GM04504 (cell line): ENCODE measurements around the gene SLC26A4.
"Not testable (repeated sequence)": the region's sequence is repeated elsewhere in the genome, so short reads cannot be mapped to it uniquely, and the experiment has no call there.

Experiments
- DNase-seq: peaks from one replicate; pipeline ENCODE4 v3.0.0-alpha.2; 2012; ENCODE audit warnings: low read depth

The SLC26A4 gene

DNA sequence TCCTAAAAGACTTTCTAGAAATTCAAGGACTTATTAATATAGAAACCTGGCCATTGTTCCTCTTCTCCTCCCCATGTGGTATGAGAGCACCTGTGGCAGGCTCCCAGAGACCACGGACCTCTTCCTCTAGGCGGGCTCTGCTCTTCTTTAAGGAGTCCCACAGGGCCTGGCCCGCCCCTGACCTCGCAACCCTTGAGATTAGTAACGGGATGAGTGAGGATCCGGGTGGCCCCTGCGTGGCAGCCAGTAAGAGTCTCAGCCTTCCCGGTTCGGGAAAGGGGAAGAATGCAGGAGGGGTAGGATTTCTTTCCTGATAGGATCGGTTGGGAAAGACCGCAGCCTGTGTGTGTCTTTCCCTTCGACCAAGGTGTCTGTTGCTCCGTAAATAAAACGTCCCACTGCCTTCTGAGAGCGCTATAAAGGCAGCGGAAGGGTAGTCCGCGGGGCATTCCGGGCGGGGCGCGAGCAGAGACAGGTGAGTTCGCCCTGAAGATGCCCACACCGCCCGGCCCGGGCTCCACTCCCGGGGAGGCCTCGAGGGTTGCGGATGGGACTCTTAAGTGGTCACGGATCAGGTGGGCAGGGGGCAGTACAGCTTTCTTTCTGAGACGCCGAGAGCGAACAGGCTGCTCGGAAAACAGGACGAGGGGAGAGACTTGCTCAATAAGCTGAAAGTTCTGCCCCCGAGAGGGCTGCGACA, at the start of gene SLC26A4:
Gene SLC26A4, plus strand, starts transcription at position 448 of the 700 bp plus-strand sequence. CDS start 814 bp downstream, outside the sequence.
- no peak for DNase-seq

DNA sequence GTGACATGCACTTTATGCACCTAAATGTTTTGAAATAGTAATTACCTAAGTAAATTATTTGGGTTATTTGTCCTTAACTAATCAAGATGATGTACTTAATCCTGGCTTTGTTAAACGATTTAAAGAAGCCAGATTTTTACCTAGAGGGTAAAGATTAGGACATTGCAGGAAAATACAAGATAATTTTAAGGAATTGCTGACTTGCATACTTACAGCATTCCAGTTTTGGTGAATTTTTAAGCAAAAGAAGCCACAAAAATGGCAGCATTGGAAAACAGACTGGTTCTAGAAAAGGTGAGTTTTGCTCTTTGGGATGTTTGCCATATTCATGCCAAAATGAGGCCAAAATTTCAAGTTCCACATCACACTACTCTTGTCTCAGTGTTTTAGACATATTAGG, 47.2 kb upstream of the SLC26A4 start:
- no peak for DNase-seq

DNA sequence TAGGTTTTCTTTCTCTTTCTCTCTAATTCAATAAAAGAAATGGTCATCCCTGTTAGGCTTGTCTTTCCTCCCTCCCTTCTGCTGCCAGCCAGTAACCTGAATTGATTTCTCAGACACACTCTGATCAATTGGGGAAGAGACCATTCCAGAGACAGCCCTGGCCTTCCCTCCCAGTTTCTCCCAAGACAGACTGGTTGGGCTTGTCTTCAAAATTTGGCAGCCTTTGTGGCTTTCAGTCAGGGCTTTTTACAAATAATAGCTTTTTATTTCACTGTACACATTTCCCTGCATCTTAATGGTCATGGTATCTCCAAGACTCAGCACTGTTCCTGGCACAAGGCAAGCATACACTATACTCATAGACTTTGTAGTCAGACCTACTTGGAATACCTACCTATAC, 46.7 kb upstream of the SLC26A4 start:
- no peak for DNase-seq

DNA sequence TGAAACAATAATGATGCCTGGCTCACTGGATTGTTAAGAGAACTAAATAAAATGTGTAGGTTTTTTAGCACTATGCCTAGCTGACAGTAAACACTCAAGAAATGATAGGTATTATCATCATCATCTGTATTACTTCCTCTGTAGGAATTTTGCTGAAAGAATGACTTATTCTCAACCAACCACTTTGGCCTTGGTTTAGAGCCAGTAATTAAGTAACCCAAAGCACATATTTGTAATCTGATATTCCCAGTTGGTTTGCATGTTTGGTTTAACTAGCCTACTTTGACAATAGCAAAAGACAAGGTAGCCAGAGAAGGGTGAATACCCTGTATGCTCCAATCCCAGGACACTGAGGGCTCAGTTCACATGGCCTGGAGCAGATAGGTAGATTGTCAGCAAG, 46.2 kb upstream of the SLC26A4 start:
- peak; percentile 78 for DNase-seq

DNA sequence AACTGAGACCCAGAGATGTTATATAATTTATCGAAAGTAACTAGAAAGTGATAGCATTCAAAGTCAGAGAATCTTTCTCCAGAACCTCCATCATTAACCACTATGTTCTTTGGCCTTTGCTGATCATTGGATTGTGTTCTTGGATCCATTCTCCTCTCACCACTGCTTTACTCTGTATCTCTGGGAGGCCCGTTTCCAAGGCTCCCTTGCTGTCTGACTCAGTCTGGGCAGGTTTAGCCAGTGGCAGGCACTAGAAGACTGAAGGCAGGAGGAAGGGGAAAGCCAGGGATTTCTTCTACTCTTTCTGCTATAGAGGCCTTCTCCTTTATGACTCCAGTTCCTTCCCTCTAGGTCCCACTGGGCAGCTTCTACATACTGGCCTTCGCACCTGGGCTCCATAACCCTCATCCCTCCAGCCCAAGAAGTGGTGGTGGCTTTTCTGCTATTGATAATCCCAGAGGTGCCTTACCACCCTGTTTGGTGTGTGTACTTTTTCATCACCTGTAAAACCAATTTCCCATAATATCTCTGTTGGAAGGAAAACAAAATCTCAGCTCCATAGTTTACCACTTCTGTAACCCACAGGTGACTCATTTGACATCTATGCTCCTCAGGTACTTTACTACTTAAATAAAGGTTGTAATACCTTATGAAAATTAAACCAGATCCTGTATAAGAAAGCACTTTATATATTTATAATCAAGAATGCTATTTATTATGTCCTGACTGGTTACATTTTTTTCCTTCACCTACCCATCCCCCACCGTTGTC, 44.5 kb upstream of the SLC26A4 start:
- no peak for DNase-seq

DNA sequence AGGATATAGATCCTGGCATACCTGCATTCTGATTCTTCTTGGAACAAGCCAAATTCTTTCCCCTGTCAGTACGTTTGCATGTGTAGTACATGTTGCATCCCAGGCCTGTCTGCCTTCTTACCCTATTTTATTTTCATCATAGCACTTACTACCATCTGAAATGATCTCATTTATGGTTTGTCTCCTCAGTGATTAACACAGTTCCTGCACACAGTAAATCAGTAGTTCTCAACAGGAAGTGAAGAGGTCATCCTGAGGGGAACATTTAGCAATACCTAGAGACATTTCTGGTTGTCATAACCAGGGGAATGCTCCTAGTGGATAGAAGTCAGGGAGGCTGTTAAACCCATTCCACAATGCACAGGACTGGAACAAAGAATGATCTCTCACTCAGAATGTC, 38.2 kb upstream of the SLC26A4 start:
- peak; percentile 85 for DNase-seq

DNA sequence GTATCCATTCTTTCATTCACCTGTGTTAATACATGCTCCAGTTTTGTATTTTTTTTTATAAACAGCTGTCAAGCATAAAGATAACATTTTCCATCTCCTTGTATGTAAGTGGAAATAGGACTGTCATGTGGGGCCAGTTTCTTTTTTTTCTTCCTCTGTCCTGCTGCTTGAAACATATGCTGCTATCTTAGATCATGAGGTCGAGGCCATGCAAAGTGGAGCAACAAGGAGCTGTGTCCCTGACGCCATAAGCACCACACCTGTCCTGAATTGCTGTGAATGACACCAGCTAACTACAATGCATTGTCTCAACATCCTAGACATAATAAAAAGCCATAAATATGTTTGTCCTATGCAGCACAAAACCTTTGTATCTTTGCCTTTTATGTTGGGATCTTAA, 37.7 kb upstream of the SLC26A4 start:
- no peak for DNase-seq

DNA sequence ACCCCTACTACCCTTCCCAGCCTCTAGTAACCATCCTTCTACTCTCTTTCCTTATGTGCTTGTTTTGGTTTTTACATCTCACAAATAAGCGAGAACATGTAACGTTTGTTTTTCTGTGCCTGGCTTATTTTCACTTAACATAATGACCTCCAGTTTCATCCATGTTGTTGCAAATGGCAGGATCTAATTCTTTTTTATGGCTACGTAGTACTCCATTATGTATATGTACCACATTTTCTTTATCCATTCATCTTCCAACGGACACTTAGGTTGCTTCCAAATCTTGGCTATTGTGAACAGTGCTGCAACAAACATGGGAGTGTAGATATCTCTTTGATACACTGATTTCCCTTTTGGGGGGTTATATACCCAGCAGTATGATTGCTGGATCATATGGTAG, 33.6 kb upstream of the SLC26A4 start:
- no peak for DNase-seq

DNA sequence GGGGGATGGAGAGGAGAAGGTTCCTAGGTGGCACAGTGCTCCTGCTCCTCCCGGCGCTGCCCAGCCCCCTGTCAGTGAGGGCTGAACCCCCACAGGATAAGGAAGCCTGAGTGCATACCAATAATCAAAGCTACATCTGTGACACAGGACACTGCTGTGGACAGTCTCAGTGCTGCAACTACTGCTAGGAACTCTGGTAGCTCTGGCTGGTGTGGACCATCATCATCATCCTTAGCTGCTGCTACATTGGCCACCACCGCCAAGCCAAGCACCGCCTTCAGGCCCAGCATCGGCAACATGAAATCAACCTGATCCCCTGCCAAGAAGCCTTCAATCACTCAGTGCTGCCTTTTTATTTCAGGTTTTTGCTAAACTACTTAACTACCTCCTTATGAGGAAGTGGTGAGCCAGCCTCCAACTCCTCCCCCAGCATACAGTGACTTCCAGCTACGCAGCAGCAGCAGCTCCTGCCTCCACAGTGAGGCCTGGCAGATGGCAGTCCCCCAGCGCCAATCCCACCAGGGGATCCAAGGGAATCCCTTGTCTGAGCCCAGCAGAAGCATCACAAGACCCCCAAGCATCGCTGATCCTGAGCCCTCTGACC, 32.1 kb upstream of the SLC26A4 start:
- DNase-seq, result no peak

DNA sequence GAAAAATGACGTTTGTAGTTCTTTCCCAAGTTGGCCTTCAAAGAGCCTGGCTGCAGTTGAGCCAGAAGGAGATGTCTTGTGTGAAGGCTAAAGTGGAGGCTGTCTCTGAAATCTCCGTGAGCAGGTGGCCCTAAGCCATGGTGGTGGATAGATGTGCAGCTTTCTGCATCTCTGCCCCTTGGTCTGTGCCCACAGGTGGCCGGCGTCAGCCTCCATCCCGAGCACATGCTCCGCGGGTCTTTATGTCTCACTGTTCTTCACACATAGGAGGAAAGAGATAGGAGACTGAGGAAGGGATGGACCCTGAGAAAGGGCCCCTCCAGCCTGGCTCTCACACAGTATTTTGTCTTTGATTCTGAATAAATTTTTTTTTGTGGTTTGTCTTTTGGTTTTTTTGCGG, 30.3 kb upstream of the SLC26A4 start:
- DNase-seq, result no peak

DNA sequence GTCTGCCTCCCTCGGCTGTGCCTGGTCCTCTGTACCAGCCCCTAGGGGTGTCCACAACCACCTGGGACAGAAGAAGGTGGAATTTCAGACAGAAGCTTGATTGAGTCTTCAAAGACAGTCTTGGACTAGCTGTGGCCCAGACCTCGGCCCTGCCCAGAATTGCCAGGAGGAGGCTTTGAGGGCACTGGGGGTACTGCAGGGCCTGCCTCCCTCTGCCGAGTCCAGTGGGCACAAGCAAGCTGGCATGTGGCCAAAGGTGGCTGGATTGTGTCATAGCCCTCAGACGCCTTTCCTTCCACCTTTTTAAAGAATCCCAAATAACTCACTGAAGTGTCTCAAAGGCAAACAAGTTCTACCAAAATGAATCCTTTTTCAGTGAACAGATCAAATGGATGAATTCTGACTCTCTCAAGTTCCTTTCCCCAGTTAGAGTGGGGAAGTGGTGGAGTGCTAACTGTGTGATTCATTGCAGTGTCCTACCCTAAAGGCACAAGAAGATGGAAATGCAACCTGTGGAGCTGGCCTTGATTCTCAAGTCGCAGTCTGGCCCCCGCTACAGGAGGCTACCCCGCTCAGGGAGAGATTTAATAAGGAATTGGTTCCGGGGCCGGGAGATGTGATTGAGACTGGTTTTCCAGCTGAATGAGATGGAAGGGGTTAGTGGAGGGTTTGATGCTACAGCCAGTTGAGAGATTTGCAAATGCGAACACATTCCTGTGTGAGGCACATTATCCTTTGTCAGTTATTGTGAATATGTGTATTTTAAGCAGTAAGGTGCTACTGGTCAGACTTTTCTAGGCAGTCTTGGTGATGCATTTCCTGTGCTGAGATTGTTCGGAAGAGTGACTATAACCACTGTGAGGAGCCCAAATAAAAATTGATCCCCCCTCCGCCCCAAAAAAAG, 28.8 kb upstream of the SLC26A4 start:
- no peak for DNase-seq

DNA sequence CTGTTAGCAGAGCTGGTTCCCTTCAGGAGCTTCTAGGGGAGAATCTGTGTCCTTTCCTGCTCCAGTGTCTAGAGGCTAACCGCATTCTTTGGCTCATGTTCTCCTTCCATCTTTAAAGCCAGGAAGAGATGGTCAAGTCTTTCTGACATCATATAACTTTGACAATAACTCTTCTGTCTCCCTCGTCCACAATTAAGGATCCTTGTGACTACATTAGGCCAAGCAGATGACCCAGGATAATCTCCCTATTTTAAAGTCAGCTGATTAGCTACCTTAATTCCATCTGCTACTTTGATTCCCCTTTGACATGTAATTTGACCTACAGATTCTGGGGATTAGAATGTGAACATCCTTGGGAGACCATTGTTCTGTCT, 28.1 kb upstream of the SLC26A4 start:
- no peak for DNase-seq

DNA sequence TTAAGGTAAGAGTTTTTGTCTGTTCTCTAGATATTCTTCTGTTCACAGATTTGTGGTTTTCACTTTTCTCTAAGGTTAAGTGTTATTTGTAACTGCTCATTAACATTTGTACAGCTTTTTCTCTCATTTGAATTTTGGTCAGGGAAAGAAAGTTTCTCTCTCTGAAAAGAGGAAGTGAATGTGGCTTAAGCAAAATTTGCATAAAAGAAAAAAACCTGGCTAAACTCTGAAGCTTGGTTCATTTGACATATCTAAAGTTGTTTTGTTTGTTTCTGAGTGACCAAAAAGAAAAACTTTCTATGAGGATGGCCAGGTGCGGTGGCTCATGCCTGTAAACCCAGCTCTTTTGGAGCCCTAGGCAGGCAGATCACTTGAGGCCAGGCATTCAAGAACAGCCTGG, 22.0 kb upstream of the SLC26A4 start:
- DNase-seq, result no peak

DNA sequence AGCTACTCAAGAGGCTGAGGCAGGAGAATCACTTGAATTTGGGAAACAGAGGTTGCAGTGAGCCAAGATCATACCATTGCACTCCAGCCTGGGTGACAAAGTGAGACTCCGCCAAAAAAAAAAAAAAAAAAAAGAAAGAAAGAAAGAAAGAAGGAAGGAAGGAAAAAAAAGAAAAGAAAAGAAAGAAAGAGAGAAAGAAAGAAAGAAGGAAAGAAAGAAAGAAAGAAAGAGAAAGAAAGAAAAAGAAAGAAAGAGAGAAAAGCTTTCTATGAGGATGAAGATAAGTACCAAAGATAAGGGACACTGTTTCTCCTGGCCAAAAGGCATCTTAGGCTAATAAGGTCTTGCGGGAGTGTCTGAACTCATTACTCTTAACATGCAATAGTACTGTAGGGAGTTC, 21.6 kb upstream of the SLC26A4 start:
- DNase-seq, result not testable (repeated sequence)

DNA sequence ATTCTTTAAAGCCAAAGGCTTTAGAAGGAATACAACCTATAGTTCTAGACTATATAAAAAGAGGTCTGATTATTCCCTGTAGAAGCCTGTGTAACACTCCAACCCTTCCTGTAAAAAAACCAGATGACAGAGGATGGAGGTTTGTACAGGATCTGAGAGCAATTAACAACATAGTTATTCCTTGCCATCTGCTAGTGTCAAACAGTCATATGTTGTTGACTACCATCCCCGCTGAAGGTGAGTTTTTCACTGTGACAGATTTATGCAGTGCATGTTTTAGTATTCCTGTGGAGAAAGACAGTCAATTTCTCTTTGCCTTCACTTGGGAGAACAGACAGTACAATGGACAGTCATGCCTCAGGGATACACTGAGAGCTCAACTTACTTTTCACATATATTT, 19.0 kb upstream of the SLC26A4 start:
- no peak for DNase-seq

DNA sequence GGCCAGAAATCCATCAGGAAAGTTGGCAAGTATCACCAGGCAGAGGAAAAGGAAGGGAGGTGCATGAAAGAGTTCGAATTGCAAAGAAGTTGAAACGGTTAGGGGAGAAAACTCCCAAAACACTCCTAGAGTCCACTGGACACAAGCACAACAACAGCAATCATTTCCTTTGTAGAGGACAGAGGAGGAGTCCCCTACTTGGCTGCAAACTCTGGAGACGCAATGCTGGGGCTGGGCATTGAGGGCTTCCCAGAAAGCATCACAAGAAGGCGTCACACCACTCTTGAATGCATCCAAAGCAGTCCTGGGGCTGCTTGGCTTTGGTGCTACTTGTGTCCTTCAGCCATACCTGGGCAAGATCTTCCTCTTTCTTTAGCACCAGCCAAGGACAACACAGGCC, 18.1 kb upstream of the SLC26A4 start:
- DNase-seq, result no peak

DNA sequence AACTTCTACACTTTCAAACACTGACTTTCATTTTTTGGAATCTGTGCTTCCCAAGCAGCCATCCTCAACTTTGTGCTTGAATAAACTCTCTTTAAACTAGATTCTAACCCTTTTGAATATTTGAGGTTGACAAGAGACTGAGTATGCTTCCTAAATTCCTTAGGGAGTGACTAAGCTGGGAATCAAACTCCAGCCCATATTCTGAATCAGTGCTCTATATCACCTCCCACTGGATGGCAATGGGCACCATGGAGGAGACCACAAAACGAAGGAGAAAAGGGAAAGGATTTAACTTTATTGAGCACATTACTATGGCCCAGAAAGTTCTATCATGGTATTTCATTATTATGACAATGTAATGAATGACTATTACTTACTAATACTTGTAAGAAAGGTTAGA, 17.2 kb upstream of the SLC26A4 start:
- no peak for DNase-seq

DNA sequence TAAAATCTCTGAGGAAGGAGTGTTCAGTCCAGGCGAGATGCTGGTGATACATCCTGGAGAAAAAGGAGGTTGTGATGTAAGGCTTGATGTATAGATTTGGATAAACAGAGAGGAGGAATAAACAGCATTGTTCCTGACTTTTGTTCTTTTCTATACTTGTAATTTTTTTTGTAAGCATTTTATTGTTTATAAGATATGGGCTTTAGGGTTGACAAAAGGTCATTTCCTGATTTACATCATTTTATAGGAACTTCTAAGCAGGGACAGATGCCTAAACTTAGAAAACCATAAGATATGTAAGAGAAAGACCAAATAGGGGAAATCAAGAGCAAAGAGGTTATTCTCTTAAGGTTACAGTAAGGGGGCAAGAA, 16.7 kb upstream of the SLC26A4 start:
- no peak for DNase-seq

DNA sequence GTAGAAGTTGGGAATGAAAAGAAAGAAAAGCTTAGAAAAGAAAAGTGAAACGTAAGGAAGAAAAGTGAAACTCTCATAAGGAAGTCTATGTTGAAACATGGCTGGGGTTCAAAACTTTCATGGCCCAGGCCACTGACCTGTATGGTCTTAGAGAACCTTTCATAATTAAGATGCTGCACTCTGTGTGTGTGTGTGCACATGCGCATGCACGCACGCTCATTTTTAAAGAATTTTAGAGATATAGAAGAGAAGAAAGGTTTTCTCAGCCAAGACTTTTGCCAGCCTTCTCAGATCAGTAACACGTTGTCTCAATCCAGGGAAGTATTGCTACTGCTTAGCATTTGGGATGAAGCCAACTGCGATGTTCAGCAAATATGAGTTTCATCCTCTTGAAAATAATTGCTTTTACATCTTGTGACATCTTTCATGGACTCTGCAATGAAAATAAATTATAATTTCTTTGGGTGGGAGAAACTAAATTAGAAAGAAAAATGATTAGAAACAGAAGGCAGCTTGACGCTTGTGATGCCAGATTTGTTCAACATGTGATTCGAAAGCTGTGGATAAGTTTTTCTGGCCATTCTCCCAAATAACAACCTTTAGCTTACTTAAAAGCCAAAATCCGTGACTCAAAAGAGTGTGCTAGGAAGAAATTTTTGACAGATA, 16.2 kb upstream of the SLC26A4 start:
- no peak for DNase-seq

DNA sequence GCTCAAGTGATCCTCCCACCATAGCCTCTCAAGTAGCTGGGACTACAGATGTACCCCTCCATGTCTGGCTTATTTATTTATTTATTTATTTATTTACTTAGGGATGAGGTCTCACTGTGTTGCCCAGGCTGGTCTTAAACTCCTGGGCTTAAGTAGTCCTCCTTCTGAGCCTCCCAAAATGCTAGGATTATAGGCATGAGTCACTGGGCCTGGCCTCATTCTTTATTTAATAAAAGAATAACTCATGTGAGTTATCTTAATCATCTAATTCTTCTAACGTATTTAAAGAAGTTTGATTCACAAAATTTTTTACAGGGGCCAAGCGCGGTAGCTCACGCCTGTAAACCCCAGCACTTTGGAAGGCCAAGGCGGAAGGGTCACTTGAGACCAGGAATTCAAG, 8.0 kb upstream of the SLC26A4 start:
- no peak for DNase-seq

DNA sequence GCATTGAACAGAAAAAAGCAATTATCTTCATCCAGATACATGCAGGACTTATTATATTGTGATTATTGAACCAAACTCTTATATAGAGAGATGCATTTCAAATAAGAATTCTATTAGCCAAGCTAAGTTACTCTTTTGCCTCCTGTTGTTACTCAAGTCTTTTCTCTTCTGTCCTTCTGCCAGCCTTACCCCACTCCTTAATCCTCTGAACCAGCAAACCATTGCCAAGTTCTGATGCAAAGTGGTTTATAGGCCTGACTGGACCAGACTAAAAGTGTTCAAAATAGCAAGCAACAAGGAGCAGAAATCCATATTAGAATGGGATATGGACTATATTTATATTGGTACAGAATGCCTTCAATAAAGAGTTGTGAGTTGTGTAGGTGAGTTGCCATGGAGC, 2.2 kb upstream of the SLC26A4 start:
- DNase-seq, result no peak

DNA sequence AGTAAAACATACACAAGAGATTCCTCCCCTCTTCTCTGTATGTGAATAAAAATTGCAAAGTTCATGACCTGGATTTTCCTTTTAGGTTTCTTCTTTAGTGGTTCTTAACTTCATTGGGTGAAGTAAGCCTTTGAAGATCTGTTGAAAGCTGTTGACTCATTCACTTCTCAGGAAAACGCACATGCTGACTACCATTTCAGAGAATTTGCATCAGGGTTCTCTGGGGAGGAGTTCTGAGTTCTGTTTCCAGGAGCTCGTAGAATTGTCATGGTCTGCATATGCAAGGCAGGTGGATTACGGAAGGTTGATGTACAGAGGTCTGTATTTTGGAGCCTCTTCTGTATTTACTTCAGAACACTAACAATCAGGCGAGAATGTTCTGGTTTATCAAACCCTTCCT, 962 bp upstream of the SLC26A4 start:
- peak; percentile 52 for DNase-seq
